ENCODE measurements around the gene FOS.
"Not testable (repeated sequence)": the region's sequence is repeated elsewhere in the genome, so short reads cannot be mapped to it uniquely, and the experiment has no call there.

FOS gene

DNA sequence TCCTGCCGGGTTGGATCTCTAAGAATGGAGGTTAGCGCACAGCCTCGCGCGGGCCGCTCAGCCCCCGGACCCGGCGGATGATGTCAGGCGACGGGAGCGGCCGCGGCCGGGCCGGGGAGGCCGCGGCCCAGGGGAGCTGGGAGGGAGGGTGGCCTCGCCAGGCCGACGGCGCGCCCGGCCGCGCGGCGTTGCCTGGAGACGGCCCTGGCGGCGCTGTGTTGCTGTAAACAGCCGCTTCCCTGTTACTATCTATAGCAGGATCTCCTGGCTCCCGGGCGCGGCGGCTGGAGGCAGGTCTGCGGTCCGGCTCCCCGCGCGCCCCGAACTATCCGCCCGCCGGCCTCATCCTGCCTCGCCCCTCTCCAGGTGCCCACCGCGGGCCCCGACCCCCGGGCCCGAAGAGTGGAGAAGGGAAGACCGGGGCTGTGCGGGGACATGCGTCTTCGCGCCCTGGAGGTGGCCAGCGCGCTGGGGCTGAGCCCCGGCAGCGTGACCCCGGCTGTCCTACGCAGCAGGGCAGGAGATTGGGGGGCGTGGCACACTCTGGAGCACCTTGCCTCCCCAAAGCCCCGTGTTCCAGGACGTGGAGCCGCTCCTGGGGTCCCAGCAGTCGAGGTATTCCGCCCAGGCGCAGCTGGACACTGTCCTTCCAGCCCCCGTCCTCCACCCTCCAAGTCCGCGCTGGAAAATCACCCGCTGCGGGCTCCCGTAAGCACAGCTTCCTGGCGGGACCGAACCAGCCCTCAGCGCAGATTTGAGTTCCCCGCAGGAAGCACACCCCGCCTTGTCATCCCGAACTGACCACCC, 1.4 kb upstream of the FOS start:
- DNase-seq (ENCODE audit: low spot score), result peak; percentile 80

- DNase-seq (ENCODE audit: low spot score), result no peak
Measured at GRCh38 chr14:75277815-75278421, 710 bp upstream of the FOS start.

DNA sequence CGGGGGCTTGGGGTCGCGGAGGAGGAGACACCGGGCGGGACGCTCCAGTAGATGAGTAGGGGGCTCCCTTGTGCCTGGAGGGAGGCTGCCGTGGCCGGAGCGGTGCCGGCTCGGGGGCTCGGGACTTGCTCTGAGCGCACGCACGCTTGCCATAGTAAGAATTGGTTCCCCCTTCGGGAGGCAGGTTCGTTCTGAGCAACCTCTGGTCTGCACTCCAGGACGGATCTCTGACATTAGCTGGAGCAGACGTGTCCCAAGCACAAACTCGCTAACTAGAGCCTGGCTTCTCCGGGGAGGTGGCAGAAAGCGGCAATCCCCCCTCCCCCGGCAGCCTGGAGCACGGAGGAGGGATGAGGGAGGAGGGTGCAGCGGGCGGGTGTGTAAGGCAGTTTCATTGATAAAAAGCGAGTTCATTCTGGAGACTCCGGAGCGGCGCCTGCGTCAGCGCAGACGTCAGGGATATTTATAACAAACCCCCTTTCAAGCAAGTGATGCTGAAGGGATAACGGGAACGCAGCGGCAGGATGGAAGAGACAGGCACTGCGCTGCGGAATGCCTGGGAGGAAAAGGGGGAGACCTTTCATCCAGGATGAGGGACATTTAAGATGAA, 630 bp downstream of the FOS start:
- no peak for DNase-seq (ENCODE audit: low spot score)

DNA sequence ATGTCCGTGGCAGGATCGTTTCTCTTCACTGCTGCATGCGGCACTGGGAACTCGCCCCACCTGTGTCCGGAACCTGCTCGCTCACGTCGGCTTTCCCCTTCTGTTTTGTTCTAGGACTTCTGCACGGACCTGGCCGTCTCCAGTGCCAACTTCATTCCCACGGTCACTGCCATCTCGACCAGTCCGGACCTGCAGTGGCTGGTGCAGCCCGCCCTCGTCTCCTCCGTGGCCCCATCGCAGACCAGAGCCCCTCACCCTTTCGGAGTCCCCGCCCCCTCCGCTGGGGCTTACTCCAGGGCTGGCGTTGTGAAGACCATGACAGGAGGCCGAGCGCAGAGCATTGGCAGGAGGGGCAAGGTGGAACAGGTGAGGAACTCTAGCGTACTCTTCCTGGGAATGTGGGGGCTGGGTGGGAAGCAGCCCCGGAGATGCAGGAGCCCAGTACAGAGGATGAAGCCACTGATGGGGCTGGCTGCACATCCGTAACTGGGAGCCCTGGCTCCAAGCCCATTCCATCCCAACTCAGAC, 1.2 kb downstream of the FOS start:
- DNase-seq (ENCODE audit: low spot score), result no peak

GRCh38 chr14:75280291-75280830, 1.7 kb downstream of the FOS start:
- no peak for DNase-seq (ENCODE audit: low spot score)

DNA sequence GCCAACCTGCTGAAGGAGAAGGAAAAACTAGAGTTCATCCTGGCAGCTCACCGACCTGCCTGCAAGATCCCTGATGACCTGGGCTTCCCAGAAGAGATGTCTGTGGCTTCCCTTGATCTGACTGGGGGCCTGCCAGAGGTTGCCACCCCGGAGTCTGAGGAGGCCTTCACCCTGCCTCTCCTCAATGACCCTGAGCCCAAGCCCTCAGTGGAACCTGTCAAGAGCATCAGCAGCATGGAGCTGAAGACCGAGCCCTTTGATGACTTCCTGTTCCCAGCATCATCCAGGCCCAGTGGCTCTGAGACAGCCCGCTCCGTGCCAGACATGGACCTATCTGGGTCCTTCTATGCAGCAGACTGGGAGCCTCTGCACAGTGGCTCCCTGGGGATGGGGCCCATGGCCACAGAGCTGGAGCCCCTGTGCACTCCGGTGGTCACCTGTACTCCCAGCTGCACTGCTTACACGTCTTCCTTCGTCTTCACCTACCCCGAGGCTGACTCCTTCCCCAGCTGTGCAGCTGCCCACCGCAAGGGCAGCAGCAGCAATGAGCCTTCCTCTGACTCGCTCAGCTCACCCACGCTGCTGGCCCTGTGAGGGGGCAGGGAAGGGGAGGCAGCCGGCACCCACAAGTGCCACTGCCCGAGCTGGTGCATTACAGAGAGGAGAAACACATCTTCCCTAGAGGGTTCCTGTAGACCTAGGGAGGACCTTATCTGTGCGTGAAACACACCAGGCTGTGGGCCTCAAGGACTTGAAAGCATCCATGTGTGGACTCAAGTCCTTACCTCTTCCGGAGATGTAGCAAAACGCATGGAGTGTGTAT, 2.4 kb downstream of the FOS start:
- no peak for DNase-seq (ENCODE audit: low spot score)

- DNase-seq (ENCODE audit: low spot score), result no peak
Measured at GRCh38 chr14:75281654-75282019, 3.0 kb downstream of the FOS start.

DNA sequence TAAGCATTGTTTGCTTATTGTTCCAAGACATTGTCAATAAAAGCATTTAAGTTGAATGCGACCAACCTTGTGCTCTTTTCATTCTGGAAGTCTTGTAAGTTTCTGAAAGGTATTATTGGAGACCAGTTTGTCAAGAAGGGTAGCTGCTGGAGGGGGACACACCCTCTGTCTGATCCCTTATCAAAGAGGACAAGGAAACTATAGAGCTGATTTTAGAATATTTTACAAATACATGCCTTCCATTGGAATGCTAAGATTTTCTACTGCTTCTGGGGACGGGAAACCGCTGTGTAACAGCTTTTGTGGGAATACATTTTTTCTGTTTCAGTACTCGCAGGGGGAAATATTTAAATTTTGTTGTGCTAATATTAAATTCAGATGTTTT, 3.5 kb downstream of the FOS start:
- no peak for DNase-seq (ENCODE audit: low spot score)

DNA sequence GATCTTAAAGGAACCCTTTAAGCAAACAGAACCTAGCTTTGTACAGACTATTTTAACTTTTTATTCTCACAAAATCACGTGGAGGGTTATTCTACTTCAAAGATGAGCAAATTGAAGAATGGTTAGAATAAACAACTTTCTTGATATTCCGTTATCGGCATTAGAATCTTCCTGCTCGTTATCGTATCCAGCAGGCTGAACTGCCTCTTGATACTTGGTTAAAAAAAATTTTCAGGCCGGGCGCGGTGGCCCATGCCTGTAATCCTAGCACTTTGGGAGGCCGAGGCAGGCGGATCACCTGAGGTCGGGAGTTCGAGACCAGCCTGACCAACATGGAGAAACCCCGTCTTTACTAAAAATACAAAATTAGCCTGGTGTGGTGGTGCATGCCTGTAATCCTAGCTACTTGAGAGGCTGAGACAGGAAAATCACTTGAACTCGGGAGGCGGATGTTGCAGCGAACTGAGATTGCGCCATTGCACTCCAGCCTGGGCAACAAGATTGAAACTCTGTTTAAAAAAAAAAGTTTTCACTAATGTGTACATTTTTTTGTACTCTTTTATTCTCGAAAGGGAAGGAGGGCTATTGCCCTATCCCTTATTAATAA, 4.0 kb downstream of the FOS start:
- DNase-seq (ENCODE audit: low spot score), result not testable (repeated sequence)

DNA sequence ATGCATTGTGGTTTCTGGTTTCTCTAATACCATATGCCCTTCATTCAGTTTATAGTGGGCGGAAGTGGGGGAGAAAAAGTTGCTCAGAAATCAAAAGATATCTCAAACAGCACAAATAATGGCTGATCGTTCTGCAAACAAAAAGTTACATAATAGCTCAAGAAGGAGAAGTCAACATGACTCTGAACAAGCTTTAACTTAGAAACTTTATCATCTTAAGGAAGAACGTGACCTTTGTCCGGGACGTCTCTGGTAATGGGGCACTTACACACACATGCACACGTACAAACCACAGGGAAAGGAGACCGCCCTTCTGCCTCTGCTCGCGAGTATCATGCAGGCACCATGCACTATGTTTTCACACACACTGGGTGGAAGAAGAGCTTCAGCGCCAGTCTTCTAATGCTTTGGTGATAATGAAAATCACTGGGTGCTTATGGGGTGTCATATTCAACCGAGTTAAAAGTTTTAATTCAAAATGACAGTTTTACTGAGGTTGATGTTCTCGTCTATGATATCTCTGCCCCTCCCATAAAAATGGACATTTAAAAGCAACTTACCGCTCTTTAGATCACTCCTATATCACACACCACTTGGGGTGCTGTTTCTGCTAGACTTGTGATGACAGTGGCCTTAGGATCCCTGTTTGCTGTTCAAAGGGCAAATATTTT, 4.7 kb downstream of the FOS start:
- no peak for DNase-seq (ENCODE audit: low spot score)

DNA sequence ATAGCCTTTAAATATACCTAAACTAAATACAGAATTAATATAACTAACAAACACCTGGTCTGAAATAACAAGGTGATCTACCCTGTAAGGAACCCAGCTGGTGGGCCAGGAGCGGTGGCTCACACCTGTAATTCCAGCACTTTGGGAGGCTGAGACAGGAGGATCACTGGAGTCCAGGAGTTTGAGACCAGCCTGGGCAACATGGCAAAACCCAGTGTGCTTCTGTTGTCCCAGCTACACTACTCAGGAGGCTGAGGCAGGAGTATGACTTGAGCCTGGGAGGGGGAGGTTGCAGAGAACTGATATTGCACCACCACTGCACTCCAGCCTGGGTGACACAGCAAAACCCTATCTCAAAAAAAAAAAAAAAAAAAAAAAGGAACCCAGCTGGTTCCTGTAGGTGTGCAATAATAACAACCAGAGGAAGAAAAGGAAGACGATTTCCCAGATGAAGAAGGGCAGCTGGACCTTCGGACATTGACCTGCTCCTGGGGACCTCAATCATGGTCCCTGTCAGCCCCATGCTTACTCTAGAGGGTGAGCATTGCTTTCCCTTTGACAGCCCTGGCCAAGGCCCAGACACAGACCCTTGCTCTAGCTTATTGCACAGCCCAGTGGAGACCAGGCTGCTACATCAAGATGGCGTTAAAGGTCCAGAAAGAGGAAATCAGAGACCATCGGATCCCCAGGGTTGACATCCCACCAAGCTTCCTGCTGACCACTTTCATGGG, 5.4 kb downstream of the FOS start:
- DNase-seq (ENCODE audit: low spot score), result no peak

GRCh38 chr14:75285331-75285730, 6.7 kb downstream of the FOS start:
- no peak for DNase-seq (ENCODE audit: low spot score)

- DNase-seq (ENCODE audit: low spot score), result no peak
Measured at GRCh38 chr14:75286313-75286712, 7.7 kb downstream of the FOS start.

DNA sequence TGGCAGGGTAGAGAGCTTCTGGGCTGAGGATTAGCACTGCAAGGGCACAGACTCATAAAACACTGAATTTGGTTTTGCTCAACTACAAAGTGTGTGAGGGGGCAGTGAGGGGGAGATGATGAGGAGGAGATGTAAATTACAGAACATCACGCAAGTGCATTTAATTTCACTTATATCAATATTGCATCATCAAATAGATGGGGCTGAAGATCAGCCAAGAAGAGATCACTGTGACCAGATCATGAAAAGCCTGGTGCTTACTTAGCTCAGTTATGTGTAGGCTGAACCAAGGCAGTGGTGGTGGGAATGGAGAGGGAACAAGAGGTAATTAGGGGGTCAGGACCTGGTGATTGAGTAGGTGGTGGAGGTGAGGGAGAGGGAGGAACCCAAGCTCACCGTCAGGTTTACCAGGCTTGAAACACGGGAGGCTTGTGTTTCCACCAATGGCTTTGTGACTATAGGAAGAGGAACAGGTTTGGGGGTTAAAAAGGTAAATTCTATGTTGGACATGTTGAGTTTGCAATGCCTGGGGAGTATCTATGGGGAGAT, 11.3 kb downstream of the FOS start:
- no peak for DNase-seq (ENCODE audit: low spot score)

DNA sequence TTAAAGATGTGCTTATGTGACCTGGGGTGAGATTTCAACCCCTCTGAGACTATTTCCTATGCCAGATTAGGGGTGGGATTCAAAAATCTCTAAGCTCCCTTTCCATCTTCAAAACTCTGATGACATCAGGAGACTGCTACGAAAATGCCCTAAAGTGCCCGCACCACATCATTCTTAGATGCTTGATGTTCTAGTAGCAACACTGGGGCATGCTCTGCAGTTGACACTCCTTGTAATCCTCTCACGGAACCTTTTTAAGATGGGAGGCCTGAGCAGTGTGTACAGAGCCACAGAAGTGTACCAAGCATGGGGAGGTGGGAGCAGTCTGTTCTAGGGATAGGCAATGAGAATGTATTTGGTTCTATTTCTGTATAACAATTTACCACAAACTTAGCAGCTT, 12.2 kb downstream of the FOS start:
- no peak for DNase-seq (ENCODE audit: low spot score)

DNA sequence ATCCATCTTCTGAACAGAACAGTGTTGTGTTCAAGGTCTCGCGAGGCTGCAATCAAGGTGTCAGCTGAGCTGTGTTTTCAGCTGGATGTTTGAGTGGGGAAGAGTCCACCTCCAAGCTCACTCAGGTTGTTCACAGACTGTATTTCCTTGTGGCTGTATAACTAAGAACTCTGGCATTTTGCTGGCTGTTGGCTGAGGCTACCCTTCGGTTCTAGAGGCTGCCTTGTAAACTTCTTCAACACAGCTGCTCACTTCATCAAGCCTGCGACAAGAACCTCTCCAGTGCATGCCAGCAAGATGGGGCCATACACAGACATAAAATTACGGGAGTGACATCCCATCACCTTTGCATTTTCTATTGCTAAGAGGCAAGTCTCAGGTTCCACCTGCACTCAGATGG, 12.7 kb downstream of the FOS start:
- DNase-seq (ENCODE audit: low spot score), result no peak

- no peak for DNase-seq (ENCODE audit: low spot score)
Measured at GRCh38 chr14:75292101-75292563, 13.5 kb downstream of the FOS start.

GRCh38 chr14:75292886-75293285, 14.3 kb downstream of the FOS start:
- DNase-seq (ENCODE audit: low spot score), result no peak

DNA sequence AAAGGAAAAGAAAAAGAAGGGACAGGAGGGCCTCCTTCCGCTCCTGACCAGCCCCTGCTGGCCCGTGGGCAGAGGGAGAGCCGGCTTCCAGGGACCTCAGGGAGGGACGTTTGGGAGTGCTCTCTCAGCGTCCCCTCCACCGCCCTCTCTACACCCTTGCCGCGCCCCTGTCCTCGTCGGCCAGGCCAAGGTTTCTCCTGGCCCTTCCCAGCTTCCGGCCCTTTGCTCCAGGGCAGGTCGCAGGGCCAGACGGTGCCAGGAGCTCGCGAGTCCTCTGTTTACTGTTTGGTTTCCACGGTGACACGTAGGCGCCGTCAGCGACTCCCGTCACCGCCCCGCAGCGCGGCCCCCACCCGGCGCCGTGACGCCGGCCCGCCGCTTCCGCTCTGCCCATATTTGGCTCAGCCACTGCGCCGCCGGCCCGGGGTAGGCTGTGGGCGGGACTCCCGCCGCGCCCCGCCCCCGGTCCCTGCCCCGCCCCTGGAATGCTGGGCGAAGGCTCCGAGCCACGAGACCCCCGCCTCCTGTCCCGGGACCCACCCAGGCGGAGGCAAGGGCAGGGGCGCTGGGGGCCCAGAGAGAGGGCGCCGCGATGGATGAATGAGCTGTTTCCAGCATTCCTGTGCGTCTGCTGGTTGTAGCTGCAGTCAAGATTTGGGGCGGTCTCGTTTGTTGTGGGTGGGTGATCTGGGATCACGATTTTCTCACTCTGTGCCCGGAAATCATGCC, 15.5 kb downstream of the FOS start:
- DNase-seq (ENCODE audit: low spot score), result peak; percentile 85
